ENCODE measurements around the gene ARID5A. TPM values are rescaled to one million over a fixed set of nuclear protein-coding genes. Genes with fewer than 3 reads are reported as not detected.

Gene ARID5A
- total and polyA plus RNA-seq, 2 of the 13 experiments (the other 11 are each of a cell fraction or from before 2014, with no cell fraction given): 6.0 to 9.5 TPM

- peak; percentile 91 for TF ChIP-seq STAT6 (CRISPR knock-in tag; IDR thresholded peaks at IDR 0.05; ENCODE audit: borderline replicate concordance)
- no peak; the same call in 1 of the 2 replicates for TF ChIP-seq NRL (CRISPR knock-in tag; IDR thresholded peaks at IDR 0.05; ENCODE audit: borderline replicate concordance)
- peak; percentile 55; the same call in 1 of the 2 replicates for TF ChIP-seq NCOA5 (CRISPR knock-in tag; IDR thresholded peaks at IDR 0.05)
- no peak for TF ChIP-seq ZFYVE20 (CRISPR knock-in tag; IDR thresholded peaks at IDR 0.05; ENCODE audit: borderline replicate concordance, low read depth)
- peak; percentile 89 for TF ChIP-seq ZMYM4 (CRISPR knock-in tag; IDR thresholded peaks at IDR 0.05)
- peak; percentile 74 for TF ChIP-seq ZNF414 (CRISPR knock-in tag; IDR thresholded peaks at IDR 0.05)
- no peak for TF ChIP-seq CEBPZ (IDR thresholded peaks at IDR 0.05; ENCODE audit: low read length)
- peak; percentile 75 for TF ChIP-seq PAXIP1 (CRISPR knock-in tag; conservative IDR thresholded peaks at IDR 0.05)
- TF ChIP-seq ZZZ3 (CRISPR knock-in tag; IDR thresholded peaks at IDR 0.05; ENCODE audit: borderline replicate concordance): no peak
- no peak for TF ChIP-seq ZFP82 (CRISPR knock-in tag; IDR thresholded peaks at IDR 0.05; ENCODE audit: borderline replicate concordance)
- TF ChIP-seq ZNF337 (CRISPR knock-in tag; IDR thresholded peaks at IDR 0.05; ENCODE audit: borderline replicate concordance, low read depth): peak; percentile 95; the same call in 1 of the 2 replicates
- peak; percentile 91 for TF ChIP-seq ZSCAN25 (CRISPR knock-in tag; IDR thresholded peaks at IDR 0.05)
- TF ChIP-seq ZNF569 (CRISPR knock-in tag; IDR thresholded peaks at IDR 0.05; ENCODE audit: borderline replicate concordance): peak; percentile 98; the same call in 1 of the 2 replicates
- TF ChIP-seq ZNF562 (CRISPR knock-in tag; IDR thresholded peaks at IDR 0.05; ENCODE audit: borderline replicate concordance): no peak
Measured at GRCh38 chr2:96549967-96550786, 13.6 kb downstream of the ARID5A start (continued).
